Activated naive CD4-positive, alpha-beta T cell (primary cell): ENCODE data around the gene IRGC.
"Not testable (repeated sequence)": the region's sequence is repeated elsewhere in the genome, so short reads cannot be mapped to it uniquely, and the experiment has no call there.

Experiments used
- DNase-seq, 4 experiments: peaks; one replicate each; lab custom pipeline; 2025; lab: John Stamatoyannopoulos, UW

The IRGC gene

DNA sequence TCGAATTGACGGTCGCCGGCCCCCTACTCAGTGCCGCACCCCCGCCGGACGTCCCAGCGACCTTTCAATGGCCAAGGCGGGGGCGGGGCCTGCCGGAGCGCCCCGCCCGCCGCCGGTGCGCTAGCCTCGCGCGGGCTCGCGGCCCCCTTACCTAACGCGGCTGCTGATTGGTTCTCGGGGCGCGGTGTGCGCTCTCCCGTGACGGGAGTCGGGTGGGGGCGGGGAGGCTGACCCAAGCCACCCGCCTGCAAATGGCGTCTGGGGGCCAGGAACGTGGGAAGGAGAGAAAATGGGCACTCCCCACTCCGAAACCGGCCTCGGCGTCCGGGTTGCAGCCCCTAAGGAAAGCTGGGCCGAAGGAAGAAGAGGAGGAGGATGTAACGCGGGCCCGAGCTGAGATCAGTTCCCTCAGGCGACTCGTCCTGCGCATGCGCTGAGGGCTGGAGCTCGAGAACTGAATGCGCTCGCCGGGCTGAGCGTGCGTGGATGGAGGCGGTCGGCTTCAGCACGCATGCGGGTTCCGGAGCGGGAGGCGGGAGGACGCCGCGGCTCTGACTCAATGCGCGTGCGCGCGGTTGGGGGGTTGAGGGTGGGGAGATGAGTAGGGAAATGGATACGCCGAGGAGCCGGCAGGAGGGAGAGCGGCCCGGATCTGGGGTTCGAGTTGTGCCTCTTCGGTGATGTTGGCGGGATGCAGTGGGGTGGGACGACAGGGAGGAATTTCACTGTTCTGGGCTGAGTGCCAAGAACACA, 38.8 kb downstream of the IRGC start, which contains the start of gene SMG9:
SMG9 (minus strand) TSS at position 460 of the 753 bp plus-strand sequence. CDS start 4,221 bp downstream, outside the sequence.
- peak; percentile 97 to 99 (median 98) for DNase-seq

DNA sequence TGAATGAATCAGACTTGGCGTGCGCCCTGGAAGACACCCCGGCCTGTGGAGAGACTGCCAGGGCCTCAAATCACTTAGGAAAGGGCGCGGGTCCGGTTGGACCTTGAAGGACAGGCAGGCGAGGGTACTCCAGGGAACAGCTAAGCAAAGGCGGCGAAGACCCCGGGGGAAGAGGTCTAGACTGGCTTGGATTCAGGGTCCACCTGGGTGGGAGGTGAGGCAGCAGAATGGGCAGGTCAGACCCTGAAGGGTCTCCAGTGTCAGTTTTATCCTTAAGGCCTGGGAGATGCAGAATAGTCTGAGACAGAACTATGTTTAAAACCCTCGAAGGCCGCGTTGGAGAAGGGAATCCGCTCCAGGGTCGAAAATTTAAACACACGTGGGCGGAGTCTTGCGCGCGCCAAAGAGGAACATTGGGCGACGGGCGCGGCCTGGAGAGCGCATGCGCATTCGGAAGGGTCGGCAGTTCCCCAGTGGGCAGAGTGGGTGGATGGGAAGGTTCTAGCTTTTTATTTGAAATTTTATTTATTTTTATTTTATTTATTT, 39.5 kb downstream of the IRGC start:
- DNase-seq = peak; percentile 26 to 64 (median 54)

DNA sequence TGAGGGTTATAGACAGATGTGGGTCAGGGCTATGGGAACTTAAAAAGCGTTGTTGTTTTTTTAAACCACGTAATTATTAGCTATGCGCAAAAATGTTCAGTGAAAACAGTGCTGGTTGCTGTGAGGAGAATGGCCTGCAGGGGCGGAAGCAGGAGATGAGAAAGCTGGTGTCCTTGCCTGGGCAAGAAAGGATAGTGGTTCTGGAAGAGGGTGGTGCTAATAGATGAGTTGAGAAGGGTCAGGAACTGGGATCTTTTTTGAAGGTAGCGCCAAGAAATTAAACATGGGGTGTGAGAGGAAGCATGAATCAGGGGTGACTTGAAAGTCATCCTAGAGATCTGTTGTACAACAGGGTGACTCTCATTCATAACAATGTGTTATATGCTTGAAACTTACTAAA, 43.6 kb downstream of the IRGC start:
- no peak for DNase-seq

DNA sequence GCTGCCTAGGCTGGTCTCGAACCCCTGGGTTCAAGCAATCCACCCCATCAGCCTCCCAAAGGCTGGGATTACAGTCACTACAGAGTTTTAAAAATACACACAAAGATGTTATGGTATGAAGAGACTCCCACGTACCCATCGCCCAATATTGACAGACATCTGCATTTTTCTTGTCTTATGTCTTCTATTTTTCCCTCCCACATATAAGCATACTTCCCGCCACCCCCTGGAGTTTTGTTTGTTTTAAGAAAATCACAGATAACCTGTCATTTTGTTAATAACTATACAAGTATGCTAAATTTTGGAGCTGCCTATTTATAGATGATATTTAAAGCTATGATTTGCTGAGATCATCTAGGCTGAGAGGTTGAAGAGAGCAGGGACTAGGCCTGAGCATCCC, 45.1 kb downstream of the IRGC start:
- DNase-seq = no peak

DNA sequence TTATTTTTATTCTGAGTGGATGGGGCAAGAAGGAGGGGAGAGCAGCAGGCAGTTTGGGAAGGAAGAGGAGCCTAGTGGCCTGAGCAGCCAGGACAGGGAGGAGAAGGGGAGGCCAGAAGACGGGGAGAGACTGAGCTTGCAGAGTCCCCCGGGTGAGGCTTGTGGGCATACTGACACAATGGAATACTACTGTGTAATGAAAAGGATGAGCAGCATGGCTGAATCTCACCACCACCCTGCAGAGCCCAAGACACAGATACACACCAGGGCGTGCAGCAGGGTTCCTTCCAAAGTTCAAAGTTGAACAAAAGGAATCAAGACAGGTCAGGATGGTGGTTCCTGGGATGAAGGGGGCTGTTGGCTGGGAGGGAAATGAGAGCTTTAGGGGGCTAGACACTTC, 46.9 kb downstream of the IRGC start:
- no peak for DNase-seq

DNA sequence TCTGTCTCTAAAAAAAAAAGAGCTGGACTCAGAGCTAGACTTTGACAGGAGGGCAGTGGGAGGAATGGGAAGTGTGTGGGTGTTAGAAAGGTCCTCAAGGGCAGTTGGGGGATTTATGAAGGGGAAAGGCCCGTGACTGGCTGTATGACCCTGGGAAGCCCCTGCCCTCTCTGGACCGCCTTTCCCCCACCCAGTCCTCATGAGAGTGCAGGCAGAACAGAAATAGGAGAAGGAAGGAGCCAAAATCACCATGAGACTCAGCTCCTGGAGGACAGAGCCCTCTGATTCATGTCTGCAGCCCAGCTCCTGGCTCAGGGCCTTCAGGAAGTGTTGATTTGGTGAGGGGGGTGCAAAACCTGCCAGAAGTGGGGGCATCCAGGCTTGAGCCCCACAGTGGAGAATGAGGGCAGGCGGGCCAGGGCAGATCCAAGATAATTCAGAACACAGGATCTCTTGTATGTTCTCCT, 47.6 kb downstream of the IRGC start:
- no peak for DNase-seq

DNA sequence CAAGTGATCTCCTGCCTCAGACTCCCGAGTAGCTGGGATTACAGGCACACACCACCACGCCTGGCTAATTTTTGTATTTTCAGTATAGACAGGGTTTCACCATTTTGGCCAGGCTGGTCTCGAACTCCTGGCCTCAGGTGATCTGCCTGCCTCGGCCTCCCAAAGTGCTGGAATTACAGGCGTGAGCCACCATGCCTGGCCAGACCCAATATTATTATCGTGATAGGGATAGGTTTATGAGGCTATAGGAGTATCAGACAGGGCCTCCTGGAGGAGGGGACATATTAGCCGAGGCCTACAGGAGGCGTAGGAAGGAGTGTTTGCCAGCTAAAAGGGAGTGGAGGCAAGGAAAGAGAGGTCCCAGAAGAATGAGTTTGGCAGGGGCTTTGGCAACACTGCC, 48.8 kb downstream of the IRGC start:
- not testable (repeated sequence) for DNase-seq

DNA sequence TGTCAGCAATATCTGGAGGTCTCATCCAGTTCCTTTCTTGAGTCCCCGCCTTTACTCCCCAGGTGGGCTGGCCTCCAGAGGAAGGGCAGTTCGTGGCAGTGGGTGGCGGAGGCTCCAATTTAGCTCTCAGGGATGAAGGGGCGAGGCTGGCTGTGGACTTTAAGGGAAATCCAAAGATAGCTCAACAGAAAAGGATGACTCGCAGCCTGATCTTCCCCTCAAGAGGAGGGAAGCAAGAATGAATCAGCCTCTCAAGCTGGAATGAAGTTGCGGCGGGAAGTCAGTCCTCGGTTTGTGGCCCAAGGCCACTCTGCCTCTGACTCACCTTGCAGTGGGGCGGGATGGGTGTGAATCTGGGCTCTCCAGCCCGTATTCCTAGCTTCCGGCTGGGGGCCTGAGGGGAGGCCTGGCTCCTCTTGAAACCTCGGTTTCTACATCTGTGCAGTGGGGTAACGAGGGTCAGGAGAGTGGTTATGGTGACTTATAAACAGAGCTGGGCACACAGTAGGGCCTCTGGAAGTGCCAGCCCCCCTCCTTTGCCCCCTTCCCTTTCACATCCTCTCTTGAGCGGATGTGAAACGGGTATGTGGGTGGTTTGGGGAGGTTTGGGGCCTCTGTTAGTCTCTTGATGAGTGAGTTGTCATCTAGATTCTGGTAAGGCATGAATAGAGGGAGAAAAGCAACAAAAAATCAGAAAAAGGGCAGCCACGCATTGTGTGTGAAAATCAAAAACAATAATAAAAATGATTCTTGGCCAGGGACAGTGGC, 49.4 kb downstream of the IRGC start:
- DNase-seq = peak in 2 of 4 experiments; percentile 23 to 28

DNA sequence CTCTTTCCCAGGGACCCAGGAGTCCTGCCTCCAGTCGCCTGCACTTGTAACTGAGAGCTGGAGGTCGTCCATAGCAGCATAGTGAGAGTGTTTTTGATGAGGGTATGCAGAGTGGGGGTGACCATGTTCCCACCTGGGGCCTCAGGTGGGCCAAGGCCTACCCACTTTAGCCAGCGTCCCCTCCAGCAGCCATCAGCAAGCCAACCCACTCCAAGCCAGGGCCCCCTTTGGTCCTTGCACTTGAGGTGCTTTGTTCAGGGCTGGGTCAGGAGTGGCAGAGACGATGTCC, 50.8 kb downstream of the IRGC start:
- DNase-seq = no peak

DNA sequence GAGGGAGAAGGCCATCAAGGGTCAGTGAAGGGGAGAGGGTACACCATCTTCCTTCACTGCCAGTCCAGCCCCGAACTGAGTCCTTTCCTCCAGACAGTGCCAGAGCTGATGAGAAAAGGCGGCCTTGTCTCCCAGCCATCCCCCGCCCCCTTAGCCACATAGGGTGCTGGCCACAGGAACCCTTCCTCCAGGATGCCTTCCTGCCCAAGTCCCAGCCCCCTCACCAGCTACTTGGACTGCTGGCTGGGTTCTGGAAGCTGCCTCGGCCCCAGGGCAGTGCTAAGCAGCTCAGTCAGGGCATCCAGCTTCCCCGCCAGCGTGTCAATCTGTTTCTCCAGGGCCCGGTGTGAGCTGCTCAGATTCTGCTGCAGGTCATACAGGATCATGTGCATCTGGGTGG, 51.4 kb downstream of the IRGC start:
- DNase-seq = no peak

DNA sequence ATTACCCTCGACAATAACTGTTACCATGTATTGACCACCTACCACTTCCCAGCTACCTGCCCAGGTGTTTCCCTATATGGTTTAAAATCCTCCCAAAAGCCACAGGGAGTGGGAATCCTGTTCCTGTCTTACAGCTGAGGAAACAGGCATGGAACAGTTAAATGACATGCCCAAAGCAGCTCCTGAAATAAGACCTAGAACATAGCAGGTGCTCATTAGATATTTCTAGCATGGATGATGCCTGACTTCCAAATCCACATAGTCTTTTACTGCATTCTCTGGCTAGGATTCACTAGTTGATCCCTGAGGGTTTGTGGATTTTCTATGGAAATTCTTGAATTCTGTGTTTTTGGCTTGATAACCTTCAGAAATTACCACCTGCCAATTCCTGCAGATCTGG, 51.9 kb downstream of the IRGC start:
- DNase-seq = no peak

DNA sequence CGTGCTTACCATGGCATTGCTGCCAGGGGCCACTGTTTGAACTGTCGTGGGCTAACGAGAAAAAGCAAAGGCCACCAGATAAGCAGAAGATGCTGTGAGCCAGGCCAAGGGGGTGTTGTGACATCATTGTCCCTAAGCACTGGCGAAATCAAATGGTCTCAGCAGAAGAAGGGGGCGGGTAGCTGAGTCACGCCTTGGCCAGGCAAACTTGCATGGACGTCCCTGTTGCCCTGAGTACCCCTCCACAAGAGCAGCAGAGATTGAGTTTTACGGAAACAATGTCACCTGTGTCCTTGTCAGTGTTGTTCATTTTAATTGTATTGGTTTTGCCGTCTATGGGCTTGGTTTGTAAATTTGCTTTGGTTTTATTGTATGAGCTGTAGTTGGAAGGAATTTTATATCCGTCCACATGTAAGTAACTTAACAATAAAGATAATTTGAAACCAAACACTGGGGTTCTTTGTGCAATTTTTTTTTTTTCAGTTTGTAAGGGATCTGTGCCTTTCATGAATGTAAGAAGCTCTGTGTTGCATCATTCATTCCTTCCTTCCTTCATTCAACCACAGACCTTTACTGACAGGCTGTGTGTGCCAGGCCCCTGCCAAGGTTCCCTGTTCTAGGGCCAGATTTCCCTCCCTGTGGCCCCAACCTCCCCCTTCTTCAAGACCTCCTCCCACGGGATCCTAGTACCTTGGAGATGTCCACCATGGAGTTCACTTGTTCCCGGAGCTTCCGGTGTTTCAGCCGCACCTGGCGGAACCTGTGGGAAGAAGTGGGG, 52.6 kb downstream of the IRGC start:
- no peak for DNase-seq

DNA sequence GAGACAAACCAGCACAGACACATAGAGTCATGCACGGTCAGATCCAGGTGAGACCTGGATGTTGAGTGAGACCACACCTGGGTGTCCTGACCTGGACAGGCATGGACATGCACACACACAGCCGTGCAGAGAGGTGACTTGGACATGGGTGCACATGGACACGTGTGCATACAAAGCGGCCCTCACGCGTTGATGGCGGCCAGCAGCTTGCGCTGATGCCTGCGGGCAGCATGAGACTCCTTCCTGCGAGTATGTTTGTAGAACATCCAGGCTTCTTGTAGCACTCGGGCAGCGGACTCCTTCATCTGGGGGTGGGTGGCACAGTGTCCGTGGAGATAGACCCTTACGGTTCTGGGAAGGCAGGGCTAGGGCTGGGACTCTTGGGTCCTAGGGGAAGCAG, 53.4 kb downstream of the IRGC start:
- DNase-seq = no peak
